Measurements from ENCODE around the gene MAN1C1. TPM values are rescaled to one million over a fixed set of nuclear protein-coding genes. Genes with fewer than 3 reads are reported as not detected.

MAN1C1 gene
- total RNA-seq, 1 experiment from 2014 or later: not detected

DNA sequence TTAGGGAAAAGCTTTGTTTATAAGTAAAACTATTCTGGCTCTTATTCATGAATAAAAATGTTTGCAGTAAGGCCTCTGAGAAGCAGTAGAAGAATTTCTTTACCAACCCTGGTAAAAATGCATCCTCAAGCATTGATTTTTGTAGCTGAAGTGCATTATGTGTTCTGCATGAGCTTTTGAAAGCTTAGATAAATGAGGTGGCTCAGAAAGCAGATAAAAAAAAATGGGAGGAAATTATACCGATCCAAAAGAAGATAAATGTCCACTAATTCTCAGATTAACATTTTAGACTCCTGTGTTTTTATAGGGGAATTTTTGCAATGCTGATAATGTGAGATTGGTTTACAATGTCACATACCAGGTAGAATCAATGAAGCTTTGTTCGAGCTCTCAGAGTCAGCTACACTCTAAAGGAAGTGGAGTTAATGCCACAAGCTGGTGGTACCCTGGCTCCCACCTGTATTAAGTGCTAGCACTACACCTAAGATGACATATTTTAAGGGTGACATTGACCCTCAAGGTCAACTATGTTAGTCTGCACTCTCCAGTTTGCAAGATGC is 97.9 kb downstream of the MAN1C1 start:
- in situ Hi-C loops (cut with HindIII; ENCODE audit: low pct_unique_long_range_greater_than_20kb, low sequenced_read_pairs): no loop called here
- DNase-seq (ENCODE audit: low read depth): no peak

DNA sequence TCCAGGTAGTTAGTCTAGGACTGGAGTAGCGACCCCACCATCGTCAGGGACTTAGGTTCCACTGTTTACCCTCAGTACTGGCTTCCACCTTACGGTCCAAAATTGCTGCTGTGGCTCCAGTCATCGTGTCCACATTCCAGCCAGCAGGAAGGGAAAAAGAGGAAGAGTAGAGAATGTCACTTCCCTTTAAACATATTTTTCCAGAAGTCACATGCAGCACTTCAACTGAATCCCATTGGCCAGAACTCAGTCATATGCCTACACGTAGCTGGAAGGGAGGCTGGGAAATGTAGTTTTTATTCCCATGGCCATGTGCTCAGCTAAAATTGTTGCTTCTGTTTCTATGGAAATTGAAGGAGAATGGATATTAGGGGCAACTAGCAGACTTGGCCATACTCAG is 99.3 kb downstream of the MAN1C1 start:
- no peak for DNase-seq (ENCODE audit: low read depth)
- in situ Hi-C loops (cut with HindIII; ENCODE audit: low pct_unique_long_range_greater_than_20kb, low sequenced_read_pairs): no loop called here

GRCh38 chr1:25716320-25716719 is 99.7 kb downstream of the MAN1C1 start:
- DNase-seq (ENCODE audit: low read depth): no peak
- in situ Hi-C loops (cut with HindIII; ENCODE audit: low pct_unique_long_range_greater_than_20kb, low sequenced_read_pairs): no loop called here

DNA sequence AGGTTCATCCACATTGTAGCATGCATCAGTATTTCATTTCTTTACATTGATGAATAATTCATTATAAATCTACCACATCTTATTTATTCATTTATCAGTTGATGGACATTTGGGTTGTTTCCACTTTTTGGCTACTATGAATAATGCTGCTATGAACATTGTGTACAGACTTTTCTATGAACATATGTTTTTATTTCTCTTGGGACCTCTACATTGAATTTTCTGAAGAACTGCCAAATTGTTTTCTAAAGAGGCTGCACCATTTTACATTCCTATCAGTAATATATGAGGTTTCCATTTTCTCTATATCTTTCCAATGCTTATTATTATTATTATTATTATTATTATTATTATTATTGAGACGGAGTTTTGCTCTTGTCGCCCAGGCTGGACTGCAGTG is 102.1 kb downstream of the MAN1C1 start:
- in situ Hi-C loops (cut with HindIII; ENCODE audit: low pct_unique_long_range_greater_than_20kb, low sequenced_read_pairs): no loop called here
- DNase-seq (ENCODE audit: low read depth): no peak

DNA sequence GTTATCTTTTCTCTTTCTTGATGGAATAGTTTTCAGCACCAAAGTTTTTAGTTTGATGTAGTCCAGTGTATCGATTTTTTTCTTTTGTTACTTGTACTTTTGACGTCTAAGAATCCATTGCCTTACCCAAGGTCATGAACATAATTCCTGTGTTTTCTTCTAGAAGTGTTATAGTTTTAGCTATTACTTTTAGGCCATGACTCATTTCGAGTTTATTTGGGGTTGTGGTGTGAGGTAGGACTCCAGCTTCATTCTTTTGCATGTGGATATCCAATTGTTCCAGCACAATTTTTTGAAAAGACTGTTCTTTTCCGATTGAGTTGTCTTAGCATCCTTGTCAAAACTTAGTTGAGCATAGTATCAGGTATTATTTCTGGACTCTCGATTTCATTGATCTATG is 104.0 kb downstream of the MAN1C1 start:
- no peak for DNase-seq (ENCODE audit: low read depth)
- in situ Hi-C loops (cut with HindIII; ENCODE audit: low pct_unique_long_range_greater_than_20kb, low sequenced_read_pairs): no loop called here

DNA sequence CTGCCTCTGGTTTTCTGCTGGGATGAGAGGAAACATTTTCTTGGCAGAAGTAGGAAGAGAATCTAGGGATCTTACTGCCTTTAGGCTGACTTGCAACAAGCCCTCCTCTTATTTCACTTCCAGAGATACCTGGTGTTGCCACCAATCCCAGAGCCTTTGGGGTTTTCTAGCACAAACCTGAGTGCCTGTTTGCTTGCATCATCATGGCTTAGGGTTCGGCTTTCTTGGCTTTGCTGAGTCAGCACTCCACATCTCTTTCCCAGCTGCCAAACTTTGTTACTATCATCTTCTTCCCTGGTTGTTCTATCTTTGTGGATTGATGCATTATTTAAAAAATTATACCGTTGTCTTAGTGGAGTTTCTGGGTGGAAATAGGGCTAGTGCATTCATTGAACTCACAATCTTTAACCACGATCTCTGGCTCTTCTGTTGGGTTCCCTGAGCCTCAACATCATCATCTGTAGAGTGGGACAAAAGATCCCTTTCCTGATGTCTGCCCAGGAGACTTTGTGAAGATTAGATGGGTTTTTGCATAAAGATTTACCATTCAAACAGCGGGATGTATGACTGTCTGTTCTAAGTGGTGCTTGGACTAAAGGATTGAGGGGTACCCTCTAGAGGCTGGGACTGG is 106.8 kb downstream of the MAN1C1 start:
- no peak for DNase-seq (ENCODE audit: low read depth)
- in situ Hi-C loops (cut with HindIII; ENCODE audit: low pct_unique_long_range_greater_than_20kb, low sequenced_read_pairs): no loop called here

DNA sequence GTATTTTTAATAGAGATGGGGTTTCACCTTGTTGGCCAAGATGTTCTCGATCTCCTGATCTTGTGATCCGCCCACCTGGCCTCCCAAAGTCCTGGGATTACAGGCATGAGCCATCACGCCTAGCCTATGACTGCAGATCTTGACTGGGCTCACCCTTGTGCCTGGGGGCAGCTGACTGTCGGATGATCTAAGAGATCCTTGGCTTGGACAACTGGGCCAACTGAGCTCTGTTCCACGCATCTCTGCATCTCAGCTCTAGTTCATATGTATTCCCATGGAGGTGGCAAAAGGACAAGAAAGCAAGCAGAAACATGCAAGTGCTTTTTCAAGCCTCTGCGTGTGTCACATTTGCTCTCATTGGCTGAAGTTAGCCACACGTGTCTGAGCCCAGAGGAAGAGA is 107.6 kb downstream of the MAN1C1 start:
- in situ Hi-C loops (cut with HindIII; ENCODE audit: low pct_unique_long_range_greater_than_20kb, low sequenced_read_pairs): no loop called here
- DNase-seq (ENCODE audit: low read depth): no peak

- in situ Hi-C loops (cut with HindIII; ENCODE audit: low pct_unique_long_range_greater_than_20kb, low sequenced_read_pairs): no loop called here
- DNase-seq (ENCODE audit: low read depth): no peak
Observed at GRCh38 chr1:25724966-25725365, 108.4 kb downstream of the MAN1C1 start.

DNA sequence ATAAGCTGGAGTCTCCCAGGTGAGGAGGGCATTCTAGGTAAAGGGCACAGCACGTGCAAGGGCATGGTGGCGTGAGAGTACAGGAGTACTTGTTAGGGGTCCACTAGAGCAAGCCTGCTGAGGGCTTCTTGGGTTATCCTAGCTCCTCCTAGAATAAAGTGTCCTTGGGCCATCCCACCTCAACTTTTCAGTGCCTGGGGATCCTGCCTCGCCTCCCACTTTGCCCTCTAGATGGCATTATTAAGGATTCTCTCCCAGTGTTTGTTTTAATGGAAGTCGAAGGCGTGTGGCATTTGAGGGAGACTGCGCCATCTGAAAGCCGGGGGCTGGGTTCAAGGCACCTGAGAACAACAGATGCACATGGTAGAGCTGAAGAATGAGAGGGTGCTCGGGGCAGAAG is 108.9 kb downstream of the MAN1C1 start:
- DNase-seq (ENCODE audit: low read depth): no peak
- in situ Hi-C loops (cut with HindIII; ENCODE audit: low pct_unique_long_range_greater_than_20kb, low sequenced_read_pairs): no loop called here

- no peak for DNase-seq (ENCODE audit: low read depth)
- in situ Hi-C loops (cut with HindIII; ENCODE audit: low pct_unique_long_range_greater_than_20kb, low sequenced_read_pairs): no loop called here
Observed at GRCh38 chr1:25727088-25727487, 110.5 kb downstream of the MAN1C1 start.

- in situ Hi-C loops (cut with HindIII; ENCODE audit: low pct_unique_long_range_greater_than_20kb, low sequenced_read_pairs): no loop called here
- DNase-seq (ENCODE audit: low read depth): peak; percentile 46
Observed at GRCh38 chr1:25727635-25728286, 111.2 kb downstream of the MAN1C1 start.

GRCh38 chr1:25728301-25728935 is 111.8 kb downstream of the MAN1C1 start:
- in situ Hi-C loops (cut with HindIII; ENCODE audit: low pct_unique_long_range_greater_than_20kb, low sequenced_read_pairs): no loop called here
- no peak for DNase-seq (ENCODE audit: low read depth)

DNA sequence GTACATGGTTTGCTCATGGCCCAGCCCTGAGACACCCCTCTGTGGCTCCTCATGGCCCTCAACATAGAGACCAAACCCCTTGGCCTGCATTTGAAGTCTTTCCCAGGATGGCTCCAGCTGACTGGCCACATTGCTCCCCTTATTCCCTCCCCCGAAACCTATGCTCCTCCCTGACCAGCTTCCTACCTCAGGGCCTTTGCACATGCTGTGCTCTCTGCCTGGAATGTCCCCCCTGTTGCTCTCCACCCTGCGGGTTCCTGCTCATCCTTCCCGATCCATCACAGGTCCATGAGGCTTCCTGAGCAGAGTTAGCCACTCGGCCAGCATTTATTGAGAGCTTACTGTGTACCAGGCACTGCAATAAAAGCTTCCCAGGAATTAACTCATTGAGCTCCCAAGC is 112.5 kb downstream of the MAN1C1 start:
- DNase-seq (ENCODE audit: low read depth): no peak
- in situ Hi-C loops (cut with HindIII; ENCODE audit: low pct_unique_long_range_greater_than_20kb, low sequenced_read_pairs): no loop called here

DNA sequence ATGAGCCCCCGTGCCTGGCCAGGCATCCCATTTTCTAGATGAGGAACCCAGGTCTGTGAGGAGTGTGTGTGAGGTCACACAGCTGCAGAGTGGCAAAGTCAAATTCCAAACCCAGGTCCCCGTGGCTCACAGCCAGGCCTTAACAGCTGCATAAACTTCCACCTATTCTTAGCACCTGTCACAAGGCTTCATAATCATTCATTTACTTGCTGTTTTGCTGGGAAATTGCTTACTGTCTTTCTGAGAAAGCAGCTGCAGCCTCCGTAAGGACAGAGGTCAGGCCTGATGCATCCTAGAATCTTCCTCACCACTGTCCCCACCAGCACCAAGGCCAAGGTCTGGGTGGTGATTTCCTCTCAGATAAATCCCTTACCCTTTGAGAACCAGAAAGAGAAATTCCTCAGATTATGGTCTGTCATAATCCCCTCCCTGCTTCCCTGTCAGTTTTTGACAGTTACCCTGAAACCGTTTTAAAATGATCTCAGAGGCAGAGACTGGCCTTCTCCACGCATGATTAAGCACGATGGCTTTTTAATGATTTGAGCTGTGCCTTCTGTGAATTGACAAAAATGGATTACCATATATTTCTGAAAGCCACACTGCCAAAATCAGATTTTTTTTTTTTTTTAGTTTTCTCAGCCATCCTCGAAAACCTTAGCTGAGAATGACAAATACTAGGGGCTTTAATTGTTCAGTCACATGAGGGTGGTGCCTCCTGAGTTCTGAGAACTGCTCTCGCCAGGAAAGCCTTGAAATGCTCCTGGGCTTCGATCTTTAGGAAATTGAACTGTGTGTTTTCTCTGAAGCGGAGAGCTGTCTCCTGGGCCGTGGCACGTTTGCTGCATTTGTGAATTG is 113.4 kb downstream of the MAN1C1 start:
- DNase-seq (ENCODE audit: low read depth): no peak
- in situ Hi-C loops (cut with HindIII; ENCODE audit: low pct_unique_long_range_greater_than_20kb, low sequenced_read_pairs): no loop called here

DNA sequence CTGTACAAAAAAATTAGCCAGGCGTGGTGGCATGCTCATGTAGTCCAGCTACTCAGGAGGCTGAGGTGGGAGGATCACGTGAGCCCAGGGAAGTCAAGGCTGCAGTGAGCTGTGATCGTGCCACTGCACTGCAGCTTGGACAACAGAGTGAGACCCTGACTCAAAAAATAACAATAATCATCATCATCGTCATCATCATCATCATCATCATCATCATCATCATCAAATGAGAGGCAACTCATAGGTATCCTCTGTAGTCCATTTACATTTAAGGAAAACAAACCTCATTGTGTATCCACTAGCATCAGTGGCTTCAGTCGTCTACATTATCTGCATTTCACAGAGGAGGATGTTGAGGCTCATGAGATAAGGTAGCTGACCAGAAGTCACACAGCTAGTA is 114.6 kb downstream of the MAN1C1 start:
- in situ Hi-C loops (cut with HindIII; ENCODE audit: low pct_unique_long_range_greater_than_20kb, low sequenced_read_pairs): no loop called here
- no peak for DNase-seq (ENCODE audit: low read depth)

- DNase-seq (ENCODE audit: low read depth): no peak
- in situ Hi-C loops (cut with HindIII; ENCODE audit: low pct_unique_long_range_greater_than_20kb, low sequenced_read_pairs): no loop called here
Observed at GRCh38 chr1:25731626-25732370, 115.2 kb downstream of the MAN1C1 start.

GRCh38 chr1:25732821-25733220 is 116.2 kb downstream of the MAN1C1 start:
- no peak for DNase-seq (ENCODE audit: low read depth)
- in situ Hi-C loops (cut with HindIII; ENCODE audit: low pct_unique_long_range_greater_than_20kb, low sequenced_read_pairs): no loop called here

DNA sequence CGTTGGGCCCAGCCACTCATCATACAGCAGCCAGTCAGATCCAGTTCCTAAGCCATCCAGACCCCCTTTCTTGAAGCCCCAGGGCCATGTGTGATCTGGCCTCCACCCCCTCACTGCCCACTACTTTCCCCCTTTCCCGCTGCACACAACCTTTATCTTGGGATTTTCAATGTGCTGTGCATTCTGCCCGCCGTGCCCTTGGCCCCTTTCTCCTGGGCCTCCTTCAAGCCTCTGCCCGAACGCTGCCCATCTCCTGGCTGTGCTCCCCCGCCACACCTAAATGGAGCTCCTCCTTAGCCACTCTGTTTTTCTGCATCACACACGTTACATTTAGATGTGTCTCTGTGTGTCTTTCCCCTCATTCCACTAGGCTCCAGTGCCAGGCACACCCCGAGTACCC is 116.7 kb downstream of the MAN1C1 start:
- in situ Hi-C loops (cut with HindIII; ENCODE audit: low pct_unique_long_range_greater_than_20kb, low sequenced_read_pairs): no loop called here
- DNase-seq (ENCODE audit: low read depth): no peak
